Spleen (tissue), 11 donors: ENCODE data around the gene OFD1. TPM values are rescaled to one million over a fixed set of nuclear protein-coding genes. Genes with fewer than 3 reads are reported as not detected.
A peak's percentile ranks its signal among the peaks of the same experiment; 100 is the strongest.

Source experiments
- DNase-seq: peaks from one replicate; pipeline ENCODE4 v3.0.0-alpha.2; 2020
- H3K27ac ChIP-seq, 8 donors: fragments of 200-600 bp; sonication (generic) in 7 of 8; 1 replicate in 4 of 8; 2 replicates in 4 of 8; pipeline versions ENCODE4 v1.5.0 to v1.8.0; 2016 to 2021; ENCODE audit warnings: inconsistent platforms in 4 of 8, mild to moderate bottlenecking in 4 of 8, moderate library complexity in 1 of 8
- H3K27me3 ChIP-seq, 7 donors: fragments of 200-600 bp; sonication (generic) in 6 of 7; replicated peaks in 1 of 7; 1 replicate in 4 of 7; 2 replicates in 3 of 7; pipeline versions ENCODE4 v1.5.0 to v1.8.0; 2016 to 2021; ENCODE audit warnings: inconsistent platforms in 3 of 7, mild to moderate bottlenecking in 1 of 7
- H3K36me3 ChIP-seq, 6 donors: fragments of 200-600 bp; sonication (generic) in 5 of 6; 1 replicate in 4 of 6; 2 replicates in 2 of 6; pipeline versions ENCODE4 v1.5.0 to v1.8.0; 2016 to 2021; ENCODE audit warnings: inconsistent platforms in 2 of 6
- H3K4me1 ChIP-seq, 6 donors: fragments of 200-600 bp; sonication (generic) in 5 of 6; 1 replicate in 3 of 6; 2 replicates in 3 of 6; pipeline versions ENCODE4 v1.5.0 to v1.8.0; 2016 to 2021; ENCODE audit warnings: inconsistent platforms in 3 of 6
- H3K4me3 ChIP-seq, 8 donors: fragments of 200-600 bp; sonication (generic) in 7 of 8; 1 replicate in 4 of 8; 2 replicates in 4 of 8; pipeline versions ENCODE4 v1.5.0 to v1.8.0; 2016 to 2021; ENCODE audit warnings: inconsistent platforms in 4 of 8, mild to moderate bottlenecking in 4 of 8, moderate library complexity in 2 of 8
- H3K9me3 ChIP-seq, 8 donors: fragments of 200-600 bp; sonication (generic) in 7 of 8; 1 replicate in 4 of 8; 2 replicates in 4 of 8; pipeline versions ENCODE4 v1.5.0 to v1.8.0; 2016 to 2021; ENCODE audit warnings: inconsistent platforms in 4 of 8
- POLR2A ChIP-seq, 3 donors: fragments of 450-650 bp; IDR thresholded peaks; one replicate each; pipeline ENCODE4 v1.5.1; 2017; ENCODE audit warnings: antibody characterized with exemption in 3 of 3, mild to moderate bottlenecking in 1 of 3
- POLR2AphosphoS5 ChIP-seq, 3 donors: sonication (generic); formaldehyde crosslinking; IDR thresholded peaks; one replicate each; pipeline ENCODE4 v1.5.1; 2017; ENCODE audit warnings: antibody characterized with exemption in 3 of 3
- WGBS, 5 donors: extraction: QIAGEN DNeasy Blood & Tissue Kit in 3 of 5; methylation state at CpG; one replicate each; pipeline versions ENCODE4 v1.1.5 to v1.1.7; 2013 to 2018; 5-methylcytosine and 5-hydroxymethylcytosine counted together
- intact Hi-C: fragments of 100-400 bp; cut with DNase I; formaldehyde crosslinking; loops from one replicate; pipeline ENCODE4 v1.15.0; 2023; ENCODE audit warnings: low total_unique reads
- polyA plus RNA-seq, 3 donors: library from polyadenylated mRNA; stranded (reverse); fragments of 200-250 nt; gene quantifications; one replicate each; pipeline ENCODE4 v1.2.1, GENCODE V29; 2013
- total RNA-seq, 7 donors: library from RNA; depleted of rRNA in 3 of 7; stranded (reverse); fragments of >200 nt in 3 of 7; fragmentation: NEBNext Ultra II Directional in 4 of 7; extraction: Animal tissue kit (Norgen Biotek cat#: 25700) in 4 of 7; gene quantifications; one replicate each; pipeline versions ENCODE4 v1.1.0 to v1.2.1, GENCODE V29; 2016 to 2021
- TF ChIP-seq, protein P1 (sequence below), 11 experiments: fragments of 200-600 bp in 7 of 11; fragments of 450-650 bp in 4 of 11; sonication (generic) in 4 of 11; IDR thresholded peaks in 8 of 11; conservative IDR thresholded peaks in 3 of 11; 1 replicate in 7 of 11; 2 replicates in 4 of 11; pipeline versions ENCODE4 v1.4.0 to v1.8.0; 2016 to 2021; ENCODE audit warnings: antibody characterized with exemption in 11 of 11, inconsistent platforms in 4 of 11, mild to moderate bottlenecking in 1 of 11
- donor health status: healthy with polysubstance abuse.
- donor health status: DM: no; HTN: no; CAD: no; lungs with moderate emphysema.
- donor health status: DM: no; HTN: no; CAD: no.
- donor health status: Bipolar disorder and iron deficiency.
- donor health status: healthy.
- donor health status: DM: no; HTN: no; CAD: no.
- donor health status: DM: yes; HTN: yes; CAD: no.

The OFD1 gene
- total and polyA plus RNA-seq, 10 donors: 33.6 to 138 (median 50.9) TPM

GRCh38 chrX:13688384-13688957 is 46.1 kb upstream of the OFD1 start:
- TF ChIP-seq POLR2AphosphoS5 (IDR thresholded peaks at IDR 0.05) (no peak), POLR2A (IDR thresholded peaks at IDR 0.05) (no peak)
- TF ChIP-seq, protein P1, sequence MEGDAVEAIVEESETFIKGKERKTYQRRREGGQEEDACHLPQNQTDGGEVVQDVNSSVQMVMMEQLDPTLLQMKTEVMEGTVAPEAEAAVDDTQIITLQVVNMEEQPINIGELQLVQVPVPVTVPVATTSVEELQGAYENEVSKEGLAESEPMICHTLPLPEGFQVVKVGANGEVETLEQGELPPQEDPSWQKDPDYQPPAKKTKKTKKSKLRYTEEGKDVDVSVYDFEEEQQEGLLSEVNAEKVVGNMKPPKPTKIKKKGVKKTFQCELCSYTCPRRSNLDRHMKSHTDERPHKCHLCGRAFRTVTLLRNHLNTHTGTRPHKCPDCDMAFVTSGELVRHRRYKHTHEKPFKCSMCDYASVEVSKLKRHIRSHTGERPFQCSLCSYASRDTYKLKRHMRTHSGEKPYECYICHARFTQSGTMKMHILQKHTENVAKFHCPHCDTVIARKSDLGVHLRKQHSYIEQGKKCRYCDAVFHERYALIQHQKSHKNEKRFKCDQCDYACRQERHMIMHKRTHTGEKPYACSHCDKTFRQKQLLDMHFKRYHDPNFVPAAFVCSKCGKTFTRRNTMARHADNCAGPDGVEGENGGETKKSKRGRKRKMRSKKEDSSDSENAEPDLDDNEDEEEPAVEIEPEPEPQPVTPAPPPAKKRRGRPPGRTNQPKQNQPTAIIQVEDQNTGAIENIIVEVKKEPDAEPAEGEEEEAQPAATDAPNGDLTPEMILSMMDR (IDR thresholded peaks at IDR 0.05 in 8 of 11, conservative IDR thresholded peaks at IDR 0.05 in 3 of 11): no peak
- H3K4me1 ChIP-seq: peaks cover 12 to 53% (median 37%) of the 10 kb centered on the region in 6 donors
- WGBS, 5 donors: 2 to 18% (median 8%) methylated on average over 13 of the region's 13 CpGs
- H3K9me3 ChIP-seq: no peaks in the 10 kb centered on the region
- peaks cover 0 to 25% (median 4%) of the 10 kb centered on the region in 7 donors for H3K27me3 ChIP-seq
- peak overlapping the region; percentile 46 to 84 (median 56) for H3K4me3 ChIP-seq
- intact Hi-C loops: no loop called here
- H3K36me3 ChIP-seq: no peaks in the 10 kb centered on the region
- H3K27ac ChIP-seq: peak overlapping the region; percentile 87 to 97 (median 96)
- DNase-seq: no peak

DNA sequence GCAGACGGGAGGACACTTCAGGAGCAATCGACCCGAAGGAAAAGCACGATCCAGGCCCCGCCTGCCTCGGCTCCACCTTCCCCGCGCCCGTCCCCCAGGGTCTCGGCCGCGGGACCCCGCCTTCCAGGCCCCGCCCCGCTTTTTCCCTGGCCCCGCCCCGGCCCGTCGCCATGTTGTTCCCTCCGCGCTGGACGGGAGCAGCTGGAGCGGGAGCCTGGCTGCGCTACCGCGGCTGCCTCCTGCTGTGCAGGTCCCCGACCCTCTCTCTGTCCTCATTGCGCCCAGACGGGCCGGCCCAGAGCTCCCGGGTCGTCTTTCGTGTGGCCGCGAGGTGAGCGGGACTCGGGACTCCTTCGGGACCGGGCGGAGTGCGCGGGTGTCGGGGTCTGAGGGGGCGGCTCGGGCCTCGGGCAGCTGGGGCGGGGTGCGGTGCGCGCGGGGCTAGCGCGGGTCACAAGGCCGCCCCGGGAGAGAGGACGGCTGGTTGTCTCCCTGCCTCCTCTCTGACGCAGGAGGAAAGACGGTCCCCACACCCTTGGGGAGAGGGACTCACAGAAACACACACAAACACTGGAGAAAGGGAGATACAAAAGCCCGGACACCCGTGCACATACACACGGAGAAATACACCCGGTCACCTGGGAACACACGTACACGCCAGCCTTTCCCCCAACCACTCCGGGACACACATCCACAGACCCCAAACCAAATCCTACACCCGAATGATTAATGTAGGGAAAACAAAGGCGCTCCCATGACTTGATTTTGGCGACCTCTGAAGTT is 45.4 kb upstream of the OFD1 start, which contains the start of gene RAB9A:
Gene RAB9A, plus strand, starts transcription at position 171 of the 783 bp plus-strand sequence. CDS start 19,619 bp downstream, outside the sequence.
- peaks cover 0 to 25% (median 4%) of the 10 kb centered on the region in 7 donors for H3K27me3 ChIP-seq
- intact Hi-C loops: no loop called here
- TF ChIP-seq POLR2AphosphoS5 (IDR thresholded peaks at IDR 0.05) (peak; percentile 95 to 96 (median 95)), POLR2A (IDR thresholded peaks at IDR 0.05) (no peak)
- TF ChIP-seq, protein P1 (IDR thresholded peaks at IDR 0.05 in 8 of 11, conservative IDR thresholded peaks at IDR 0.05 in 3 of 11): no peak
- H3K36me3 ChIP-seq: no peaks in the 10 kb centered on the region
- peak; percentile 94 for DNase-seq
- H3K4me1 ChIP-seq: peaks cover 16 to 59% (median 44%) of the 10 kb centered on the region in 6 donors
- H3K9me3 ChIP-seq: no peaks in the 10 kb centered on the region
- H3K27ac ChIP-seq: peak within 1 kb of the TSS; percentile 87 to 97 (median 96)
- peak within 1 kb of the TSS; percentile 46 to 84 (median 56) for H3K4me3 ChIP-seq
- WGBS, 5 donors: 0 to 6% (median 1%) methylated on average over 26 to 68 of the region's 68 CpGs

- intact Hi-C loops: no loop called here
- DNase-seq: no peak
- 0 to 8% (median 2%) methylated on average over 15 to 16 of the region's 16 CpGs for WGBS, 5 donors
- Histone ChIP-seq H3K27ac (peak overlapping the region; percentile 87 to 97 (median 96)), H3K27me3 (peaks cover 0 to 25% (median 4%) of the 10 kb centered on the region in 7 donors), H3K36me3 (no peaks in the 10 kb centered on the region), H3K4me1 (peaks cover 20 to 66% (median 50%) of the 10 kb centered on the region in 6 donors), H3K4me3 (peak overlapping the region; percentile 46 to 84 (median 56)), H3K9me3 (no peaks in the 10 kb centered on the region)
- TF ChIP-seq, protein P1 (IDR thresholded peaks at IDR 0.05 in 8 of 11, conservative IDR thresholded peaks at IDR 0.05 in 3 of 11): no peak
- TF ChIP-seq POLR2AphosphoS5 (IDR thresholded peaks at IDR 0.05) (no peak), POLR2A (IDR thresholded peaks at IDR 0.05) (no peak)
Measured at GRCh38 chrX:13689741-13690211, 44.8 kb upstream of the OFD1 start.
